Stromal cell of bone marrow (primary cell): Measurements from ENCODE around the gene LBX1.

ENCODE experiments used
- DNase-seq: peaks from one replicate; pipeline ENCODE4 v3.0.0-alpha.2; 2012; ENCODE audit warnings: low read depth

The LBX1 gene

DNA sequence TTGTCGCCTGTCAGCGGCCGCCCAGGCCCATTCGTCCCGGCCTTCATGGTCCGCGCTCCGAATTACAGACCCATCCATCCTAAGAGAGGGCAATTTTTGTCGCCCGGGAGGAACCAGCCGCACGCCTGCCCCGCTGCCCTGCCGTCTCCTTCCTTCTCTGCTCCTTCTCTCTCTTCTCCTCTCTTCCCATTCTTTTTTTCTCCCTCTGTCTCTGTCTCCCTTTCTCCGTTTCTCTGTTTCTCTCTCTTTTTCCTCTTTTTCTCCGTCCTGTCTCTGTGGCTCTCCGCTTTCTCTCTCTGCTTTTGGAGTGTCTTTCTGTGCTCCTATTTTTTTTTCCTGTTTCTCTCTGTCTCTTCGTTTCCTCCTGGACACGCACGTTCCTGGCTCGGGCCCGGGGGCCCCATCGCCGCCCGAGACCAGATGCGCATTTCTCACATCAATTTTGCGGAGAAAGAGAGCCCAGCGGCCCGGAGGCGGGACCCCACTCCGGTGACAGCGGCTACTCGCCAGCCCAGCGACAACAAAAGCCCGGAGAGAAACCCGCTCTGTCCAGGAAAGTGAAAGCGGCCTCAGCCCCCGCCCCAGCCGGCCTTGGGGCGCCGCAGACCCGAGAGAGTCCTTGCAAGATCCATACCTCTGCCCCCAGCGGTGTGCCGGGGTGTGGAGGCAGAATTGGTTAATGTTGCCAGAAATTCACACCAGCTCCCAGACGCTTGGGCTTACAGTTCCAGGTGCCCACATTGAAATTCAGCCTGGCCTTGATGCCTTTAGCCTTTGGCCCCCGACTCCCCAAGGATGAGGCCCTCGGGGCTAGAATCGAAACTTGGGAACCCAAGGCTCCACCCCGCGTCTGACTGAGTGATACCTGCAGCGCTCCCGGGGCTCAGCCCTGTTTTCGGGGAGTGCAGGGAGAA, 4.1 kb downstream of the LBX1 start:
- no peak for DNase-seq

DNA sequence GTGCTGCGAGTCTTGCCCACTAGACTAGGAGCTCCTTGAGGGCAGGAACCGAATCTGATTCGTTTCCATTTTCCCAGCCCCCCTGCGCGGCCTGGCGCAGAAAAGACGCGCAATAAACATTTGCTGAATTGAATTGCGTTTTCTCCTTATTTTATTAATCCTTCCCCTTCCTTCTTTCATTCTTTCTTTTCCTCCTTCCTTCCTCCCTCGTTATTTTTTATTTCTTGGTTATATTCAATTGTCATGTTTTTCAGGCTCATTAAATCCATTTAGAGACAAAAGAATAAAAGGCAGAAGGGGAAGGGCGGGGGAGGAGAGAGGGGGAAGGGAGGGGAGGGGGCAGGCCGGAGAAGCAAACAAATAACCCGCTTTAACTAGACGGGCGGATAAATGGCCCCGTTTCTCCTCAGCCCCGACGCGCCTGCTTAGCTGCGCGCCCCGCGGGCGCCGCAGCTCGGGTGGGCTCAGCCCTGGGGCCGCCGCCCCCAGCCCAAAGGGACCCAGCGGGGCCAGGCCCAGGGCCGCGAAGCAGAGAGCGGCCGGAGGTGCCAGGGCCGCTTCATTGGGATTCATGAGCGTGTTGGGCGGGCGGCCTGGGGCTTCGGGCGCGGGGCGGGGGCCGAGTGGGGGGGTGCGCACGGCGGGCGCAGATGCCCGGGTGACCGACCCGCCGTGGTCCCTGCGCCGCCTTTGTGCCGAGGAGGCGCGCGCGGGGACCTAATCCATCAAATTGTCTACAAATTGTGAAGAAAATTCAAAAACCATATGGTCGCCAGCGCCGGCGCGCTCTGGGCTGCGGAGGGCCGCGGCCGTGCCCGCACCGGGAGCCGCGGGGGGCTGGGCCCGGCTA, 5.0 kb downstream of the LBX1 start:
- no peak for DNase-seq

DNA sequence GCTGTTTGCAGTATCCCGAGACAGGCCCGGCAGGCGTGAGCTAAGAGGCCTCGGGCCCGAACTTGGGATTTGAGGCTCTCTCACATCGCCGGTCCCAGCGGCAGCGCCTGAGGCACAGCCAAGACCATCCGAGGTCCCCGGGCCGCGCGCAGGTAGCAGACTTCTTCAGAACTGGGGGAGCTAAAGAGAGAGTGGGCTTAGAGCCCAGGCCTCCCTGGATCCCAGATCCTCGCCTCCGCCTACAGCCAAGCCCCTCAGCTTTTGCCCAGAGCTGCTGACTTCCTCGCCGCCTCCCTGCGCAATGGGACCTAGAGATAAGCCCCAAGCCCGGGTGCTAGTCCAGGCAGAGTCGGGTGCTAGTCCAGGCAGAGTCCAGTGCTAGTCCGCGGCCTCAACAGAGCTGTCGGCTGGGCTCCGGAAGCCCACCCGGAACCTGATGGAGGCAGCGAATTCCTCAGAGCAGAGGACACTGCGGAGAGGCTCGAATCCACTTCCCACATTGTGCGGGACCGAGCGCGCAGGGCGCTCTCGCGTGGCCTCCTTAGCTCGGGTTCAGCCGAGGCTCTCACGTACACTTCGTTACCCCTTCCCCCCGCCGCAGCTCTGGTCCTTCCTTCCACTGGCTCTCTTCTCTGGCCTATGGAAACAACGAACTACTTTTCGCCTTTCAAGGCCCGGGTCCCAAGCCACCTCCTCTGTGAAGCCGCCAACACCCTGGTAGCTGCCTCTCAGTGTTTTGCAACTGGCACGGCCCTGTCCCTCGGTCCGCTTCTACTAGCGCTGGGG, 5.8 kb downstream of the LBX1 start:
- no peak for DNase-seq

DNA sequence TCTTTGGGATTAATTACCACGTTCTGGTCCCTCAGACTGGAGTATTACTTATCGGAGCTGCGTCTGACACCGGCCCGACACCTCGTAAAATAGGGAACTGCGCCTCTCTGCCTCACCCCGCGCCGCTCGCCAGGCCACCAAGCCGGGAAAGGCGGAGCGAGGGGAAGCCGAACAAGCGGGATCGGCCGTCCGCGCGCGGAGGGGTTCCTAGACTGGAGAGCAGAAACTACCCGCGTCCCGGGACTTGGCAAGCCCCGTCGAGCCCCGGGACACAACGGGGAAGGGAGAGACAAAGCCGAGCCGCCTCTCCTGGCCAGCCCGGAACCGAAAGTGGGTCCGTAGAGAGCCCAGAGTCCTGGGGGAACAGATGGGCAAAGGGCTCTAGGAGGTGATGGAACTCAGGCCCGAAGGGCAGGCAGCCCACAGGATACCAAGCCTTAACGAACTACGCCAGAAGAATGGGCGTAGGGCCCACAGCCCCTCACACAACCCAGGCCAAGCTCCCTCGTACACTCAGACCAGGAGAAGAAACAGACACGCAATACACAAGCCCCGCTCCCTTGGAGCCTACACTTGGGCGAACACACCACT, 6.5 kb downstream of the LBX1 start:
- DNase-seq: no peak

DNA sequence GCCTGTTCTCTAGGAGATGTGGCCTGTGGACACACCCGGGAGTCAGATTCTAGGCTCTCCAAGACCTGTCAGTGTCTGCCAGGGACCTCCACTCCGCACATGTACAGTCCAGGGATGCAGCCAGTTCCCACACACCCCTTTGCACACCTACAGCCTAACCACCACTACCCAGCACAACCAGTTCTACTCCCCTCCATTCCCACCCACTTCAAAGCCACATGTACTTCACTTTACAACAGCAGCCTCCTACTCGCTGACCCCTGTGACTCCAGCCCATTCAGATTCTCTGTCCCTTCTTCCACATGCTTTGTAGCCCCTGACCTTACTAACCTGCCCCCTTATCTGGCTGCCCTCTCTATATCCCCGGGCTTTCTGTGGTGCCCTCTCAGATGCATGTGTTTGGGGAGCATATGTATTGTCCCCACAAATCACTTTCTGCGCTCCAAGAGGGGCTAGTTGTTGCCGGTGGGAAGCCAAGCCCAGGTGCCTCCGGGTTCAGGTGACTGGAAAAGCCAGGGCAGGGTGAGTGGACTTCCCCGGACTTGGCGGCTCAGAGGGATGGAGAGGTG, 7.2 kb downstream of the LBX1 start:
- no peak for DNase-seq

DNA sequence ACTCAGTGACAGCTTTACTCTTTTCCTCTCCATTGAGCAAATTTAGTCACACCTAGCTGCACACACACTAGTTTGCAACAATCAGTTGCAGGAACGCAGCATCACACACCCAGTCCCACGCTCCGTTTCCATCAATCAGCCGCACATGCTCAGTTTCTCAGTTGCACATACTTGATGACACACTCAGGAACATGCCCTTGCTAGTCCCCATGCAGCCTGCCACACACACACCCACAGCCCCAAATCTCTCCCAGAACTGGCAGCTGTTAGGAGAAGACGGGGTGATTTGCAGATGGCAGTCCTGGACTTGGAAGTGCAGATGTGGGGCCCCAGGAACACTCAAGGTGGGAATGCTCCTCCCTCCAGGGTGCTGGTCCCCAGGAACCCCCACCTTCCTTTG, 7.7 kb downstream of the LBX1 start:
- DNase-seq: no peak

DNA sequence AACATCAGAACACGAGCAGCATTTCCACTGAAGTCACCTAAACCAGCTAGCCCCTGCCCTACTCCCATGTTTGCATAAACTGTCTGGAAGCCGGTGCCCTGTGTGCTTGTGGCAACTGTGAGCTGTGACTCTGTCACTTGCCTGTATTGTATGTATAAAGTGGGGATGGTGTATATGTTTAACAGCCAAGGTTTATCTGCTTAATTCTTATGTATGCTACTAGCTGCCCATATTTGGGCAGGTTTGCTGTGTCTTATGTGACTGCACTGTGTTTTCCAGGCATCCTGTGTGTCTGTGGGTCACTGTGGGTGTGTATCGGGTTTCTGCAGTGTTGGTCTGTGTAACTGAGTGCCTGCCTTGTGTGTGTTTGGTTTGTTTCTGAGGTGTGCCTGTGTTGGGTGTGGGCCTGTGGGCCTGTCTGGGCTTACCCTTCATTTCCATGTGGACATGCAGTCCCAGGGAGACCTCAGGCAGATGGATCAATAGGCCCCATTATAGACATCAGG, 9.3 kb downstream of the LBX1 start:
- no peak for DNase-seq

DNA sequence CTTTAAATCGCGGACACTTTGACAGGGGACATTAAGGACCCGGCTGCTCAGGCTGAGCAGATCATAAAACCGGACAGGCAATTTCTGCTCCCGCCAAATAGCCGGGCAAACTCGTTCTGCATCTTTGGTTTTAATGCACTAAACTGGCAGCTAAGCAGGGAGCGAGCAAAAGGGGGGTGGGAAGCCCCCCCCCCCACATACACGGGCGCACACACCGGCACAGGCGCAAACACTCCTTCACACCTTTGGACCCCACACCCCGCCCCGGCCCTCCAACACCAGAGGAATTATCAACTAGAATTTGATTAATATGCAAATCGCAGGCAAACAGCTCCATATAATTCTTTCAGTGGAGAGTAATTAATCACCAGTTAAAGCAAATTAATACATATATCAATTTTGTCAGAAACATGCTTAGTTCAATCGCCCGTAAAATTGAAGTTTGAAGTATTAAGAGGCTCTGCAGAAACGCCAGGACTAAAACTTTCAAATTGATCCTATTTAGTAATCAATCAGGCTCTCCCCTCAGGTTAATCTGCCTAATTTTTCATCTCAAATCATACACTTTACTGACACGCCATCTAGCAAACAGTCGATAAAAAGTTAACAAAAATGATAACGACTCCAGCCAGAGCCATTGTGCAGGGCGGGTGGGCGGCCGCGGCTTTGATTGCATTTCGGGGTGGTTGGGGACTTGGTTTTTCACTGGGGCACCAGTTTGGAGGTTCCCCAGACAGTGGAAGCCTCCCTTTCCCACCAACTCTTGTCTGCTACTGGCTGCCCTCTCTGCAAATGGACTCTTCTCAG, 9.9 kb downstream of the LBX1 start:
- DNase-seq: no peak

DNA sequence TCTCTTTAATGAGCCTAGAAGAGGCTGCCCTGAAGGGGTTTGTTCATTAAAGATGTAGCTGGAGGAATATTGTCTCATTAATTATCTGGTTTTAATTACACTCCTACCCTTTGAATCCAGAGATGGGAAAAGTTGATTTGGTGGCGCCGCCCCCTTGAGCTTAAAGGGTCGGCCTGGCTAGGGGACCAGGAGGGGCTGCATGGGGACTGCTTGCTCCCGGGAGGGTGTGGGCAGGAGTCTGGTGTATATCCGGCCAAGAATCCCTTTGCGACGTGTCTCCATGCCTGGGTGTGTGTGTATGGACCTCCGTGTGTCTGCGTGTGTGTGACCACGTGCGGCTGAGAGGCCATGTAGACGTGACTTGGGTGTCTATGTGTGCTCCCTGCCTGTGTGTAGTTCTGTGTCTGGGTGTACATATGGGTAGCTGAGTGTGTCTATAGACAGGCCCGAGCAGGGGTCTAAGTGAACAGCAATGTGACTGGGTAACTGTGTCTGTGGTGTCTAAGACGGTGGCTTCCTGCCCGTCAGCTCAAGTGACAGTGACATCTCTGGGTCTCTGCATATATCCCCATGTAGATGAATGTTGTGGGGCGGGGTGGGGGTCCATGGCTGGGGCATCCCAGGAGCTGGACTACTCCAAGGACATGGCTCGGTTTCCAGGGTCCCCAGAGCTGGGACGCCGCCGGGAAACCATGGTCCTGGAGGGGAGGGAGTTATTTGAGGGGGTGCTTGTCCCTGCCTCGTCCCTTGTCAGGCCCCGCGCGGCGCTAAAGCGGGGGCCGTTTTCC, 10.7 kb downstream of the LBX1 start:
- no peak for DNase-seq

DNA sequence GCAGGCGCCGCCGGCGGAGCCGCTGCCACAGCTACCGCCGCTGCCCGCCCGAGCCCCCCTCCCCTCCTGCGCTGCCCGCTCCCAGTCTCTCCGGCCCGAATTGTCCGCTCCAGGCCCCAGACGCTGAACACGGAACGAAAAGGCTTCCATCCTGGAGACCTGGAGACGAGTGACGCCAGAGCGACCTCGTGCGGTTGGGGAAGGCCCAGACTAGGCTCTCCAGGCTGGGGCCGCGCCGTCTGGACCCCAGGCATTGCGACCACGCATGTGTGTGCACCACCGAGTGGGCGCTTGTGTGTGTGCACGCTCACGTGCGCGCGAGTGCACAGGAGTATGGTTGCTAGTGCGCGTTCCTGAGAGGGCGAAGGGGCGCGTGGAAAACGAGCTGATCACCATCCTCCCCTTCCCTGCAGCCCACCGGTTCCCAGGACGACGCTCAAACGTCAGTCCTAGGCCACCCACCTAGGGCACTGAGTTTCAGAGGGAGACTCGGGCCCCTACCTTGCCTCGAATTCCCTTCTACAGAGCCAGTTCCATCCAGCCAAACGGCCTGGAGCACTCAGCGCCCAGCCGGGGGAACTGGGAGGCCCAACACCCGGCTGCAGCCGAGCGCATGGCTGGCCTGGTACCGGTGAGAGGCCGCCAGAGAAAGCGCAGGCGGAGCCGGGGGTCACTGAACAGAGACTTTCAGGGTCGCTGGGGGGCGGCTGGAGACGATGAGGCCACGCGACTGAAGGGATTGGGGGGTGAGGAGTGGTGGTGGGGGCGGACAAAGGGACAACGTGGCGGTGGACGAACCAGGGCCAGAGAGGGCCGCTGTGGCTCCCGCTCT, 11.6 kb downstream of the LBX1 start:
- peak; percentile 17 for DNase-seq

DNA sequence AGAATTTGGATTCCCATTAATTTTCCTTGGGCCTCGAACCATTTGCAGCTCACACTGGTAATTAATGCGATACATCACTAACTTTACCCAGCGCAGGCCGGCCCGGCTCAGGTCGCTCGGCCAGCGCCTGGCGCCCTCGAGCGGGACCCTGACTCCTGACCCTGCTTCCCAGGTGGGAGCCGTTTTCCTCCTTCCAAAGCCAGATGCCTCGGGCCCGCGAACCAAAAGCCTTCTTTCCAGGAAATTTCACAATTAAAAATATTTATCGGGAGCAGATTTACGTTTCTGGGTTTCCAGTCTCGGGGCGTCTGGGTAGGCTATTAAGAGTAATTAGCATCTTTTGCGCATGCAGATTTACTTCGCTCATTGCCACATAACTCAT, 12.2 kb downstream of the LBX1 start:
- no peak for DNase-seq

DNA sequence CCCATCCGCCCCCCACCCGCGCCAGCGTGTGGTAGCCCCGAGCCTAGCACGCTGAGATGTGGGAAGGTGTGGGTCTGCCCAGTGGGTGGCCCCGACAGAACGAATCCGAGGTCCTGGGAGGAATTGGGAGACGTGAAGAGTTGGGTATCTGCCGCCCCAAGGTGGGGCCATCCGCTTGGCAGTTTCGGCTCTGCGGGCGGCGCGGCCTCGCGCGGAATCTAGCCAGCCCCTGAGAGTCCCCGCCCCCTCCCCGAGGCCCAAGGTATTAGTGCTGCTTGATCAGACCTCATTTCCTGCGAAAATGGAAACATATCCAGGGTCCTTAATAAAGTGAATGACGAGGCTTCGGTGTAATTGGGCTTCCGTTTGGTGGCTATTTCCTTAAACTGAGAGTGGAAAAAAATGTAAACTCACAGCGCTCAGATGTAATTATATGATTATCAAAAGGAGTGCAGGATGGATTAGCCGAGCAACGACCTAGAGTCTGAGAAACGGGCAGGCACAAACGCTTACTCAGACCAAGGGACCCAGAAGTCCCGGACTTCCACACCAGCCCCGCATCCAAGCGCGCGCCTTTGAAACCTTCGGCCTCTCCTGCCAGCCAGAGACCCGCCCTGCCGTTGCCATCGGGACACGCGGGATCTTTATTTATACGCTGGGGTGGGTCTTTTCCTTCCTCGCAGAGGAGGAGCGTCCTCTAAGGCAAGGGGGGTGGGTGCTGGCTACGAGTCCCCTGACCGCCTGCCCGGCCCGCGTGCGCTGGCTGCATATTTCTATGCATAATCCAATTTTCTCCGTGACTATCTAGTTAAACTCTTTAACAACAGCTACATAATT, 12.8 kb downstream of the LBX1 start:
- DNase-seq: no peak

DNA sequence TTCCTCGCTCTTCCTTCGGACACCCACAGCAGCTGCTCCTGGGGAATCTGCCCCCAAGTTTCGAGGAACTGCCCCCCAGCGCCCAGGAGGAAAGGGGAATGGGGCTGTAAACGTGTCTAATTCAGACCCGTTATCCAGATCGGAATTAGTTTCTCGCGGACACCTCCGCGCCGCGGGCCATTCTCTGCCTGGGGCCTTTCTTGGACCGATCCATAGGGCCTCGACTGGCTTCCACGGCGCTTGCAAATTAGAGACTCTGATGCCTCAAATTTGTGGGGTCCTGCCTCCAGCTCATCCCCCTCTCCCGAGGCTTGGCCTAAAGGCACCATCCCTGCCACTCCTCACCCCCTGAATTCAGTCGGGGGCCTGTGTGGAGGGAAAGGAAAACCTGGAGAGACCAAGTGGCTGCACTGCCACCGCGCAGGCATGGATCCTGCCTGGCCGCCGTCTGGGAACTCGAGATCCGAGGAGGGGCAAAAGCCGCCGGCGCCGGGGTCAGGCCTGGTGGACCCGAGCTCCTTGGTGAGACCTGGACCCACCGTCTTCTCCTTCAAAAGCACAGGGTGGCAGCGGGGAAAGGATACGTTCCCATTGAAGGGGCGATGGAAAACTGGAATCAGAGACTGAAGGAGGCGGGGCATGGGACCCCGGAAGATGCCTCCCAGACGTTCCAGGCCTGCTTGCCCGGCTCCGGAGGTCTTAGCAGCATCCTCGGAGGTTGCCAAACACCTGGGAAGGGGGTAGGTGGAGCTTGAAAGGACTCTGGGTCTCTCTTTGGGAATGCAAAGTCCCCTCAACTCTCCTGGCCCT, 13.7 kb downstream of the LBX1 start:
- no peak for DNase-seq

DNA sequence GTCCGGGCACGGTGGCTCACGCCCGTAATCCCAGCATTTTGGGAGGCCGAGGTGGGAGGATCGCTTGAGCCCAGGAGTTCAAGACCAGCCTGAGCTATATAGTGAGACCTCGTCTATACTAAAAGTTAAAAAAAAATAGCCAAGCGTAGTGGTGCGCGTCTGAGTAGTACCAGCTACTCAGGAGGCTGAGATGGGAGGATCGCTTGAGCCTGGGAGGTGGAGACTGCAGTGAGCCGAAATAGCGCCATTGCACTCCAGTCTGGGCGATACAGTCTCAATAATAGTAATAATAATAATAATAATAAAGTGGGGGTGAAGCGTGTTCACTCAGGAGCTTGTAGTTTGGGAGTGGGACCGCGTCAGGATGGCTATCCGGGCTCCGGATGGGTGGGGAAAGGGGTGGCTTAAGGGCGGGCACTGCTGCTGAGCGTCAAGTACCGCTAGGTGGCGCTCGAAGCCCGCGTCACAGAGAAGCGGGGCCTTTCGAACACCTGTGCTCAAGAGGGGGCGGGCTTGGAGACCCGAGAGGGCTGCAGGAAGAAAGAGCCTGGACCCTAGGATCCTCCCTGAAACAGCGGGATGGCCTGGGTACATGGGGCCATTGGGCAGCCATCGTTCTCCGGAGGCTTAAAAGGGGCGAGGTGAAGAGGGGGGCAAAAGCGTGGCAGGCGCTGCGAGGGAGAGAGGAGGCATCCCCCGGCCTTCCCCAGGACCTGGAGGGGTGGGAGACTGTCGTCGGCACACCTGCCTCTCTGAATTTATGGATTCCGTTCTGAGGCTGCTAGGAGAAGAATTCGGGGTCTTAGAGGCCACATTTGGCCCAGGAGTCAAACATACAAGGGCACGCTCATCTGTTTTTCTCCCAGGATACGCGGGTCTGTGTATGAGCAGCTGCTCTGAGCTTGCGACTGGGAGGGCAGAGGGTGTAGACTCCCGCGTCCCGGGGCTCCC, 14.5 kb downstream of the LBX1 start:
- DNase-seq: no peak

DNA sequence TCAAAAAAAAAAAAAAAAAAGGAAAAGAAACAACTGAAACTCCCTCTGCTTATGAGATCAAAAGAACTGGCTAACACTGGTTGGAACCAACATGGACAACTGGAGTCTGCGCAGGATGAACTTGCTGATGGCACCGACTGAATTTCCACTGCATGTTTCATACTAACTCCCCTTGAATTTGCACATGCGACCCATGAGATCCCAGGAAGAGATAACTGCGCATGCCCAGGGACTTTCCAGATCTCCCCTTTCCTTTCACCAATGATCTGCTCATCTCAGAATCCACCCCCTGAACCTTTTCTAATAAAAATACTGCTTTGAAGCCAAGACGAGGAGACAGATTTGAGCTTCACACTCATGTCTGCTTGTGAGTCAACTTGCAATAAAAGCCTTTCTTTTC, 20.7 kb downstream of the LBX1 start:
- no peak for DNase-seq

DNA sequence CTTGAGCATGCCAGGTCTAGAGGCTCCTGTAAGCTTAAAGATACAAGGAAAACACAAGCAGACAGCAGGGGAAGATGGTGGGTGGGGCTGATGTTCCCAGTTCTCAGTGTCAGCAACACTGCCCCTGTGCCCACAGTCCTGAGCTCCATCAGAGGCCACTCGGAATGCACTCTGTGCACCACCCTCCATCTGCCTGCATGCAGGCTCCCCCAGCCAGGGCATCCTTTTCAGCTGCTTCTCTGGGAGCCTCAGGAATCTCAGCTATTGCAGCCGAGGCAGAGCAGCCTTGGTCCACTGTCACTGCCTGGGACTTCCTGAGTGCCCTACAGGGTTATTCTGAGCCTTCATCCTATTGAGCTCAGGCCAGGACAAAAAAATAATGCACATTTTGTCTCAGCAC, 22.2 kb downstream of the LBX1 start:
- no peak for DNase-seq
